K562 (cell line): ENCODE data around the gene AJAP1. TPM values are rescaled to one million over a fixed set of nuclear protein-coding genes. Genes with fewer than 3 reads are reported as not detected.

Experiments
- ATAC-seq: fragments of 200-7000 bp; cut with Tn5 transposase; 3 replicates; pipeline ENCODE4 v1.9.1; 2020; ENCODE audit warnings: moderate library complexity
- BruUV-seq: library from RNA; stranded (reverse); fragments of 400-500 nt; replicated peaks from 2 replicates; lab custom pipeline; 2021; lab: Mats Ljungman, UMichigan
- CTCF ChIA-PET: fragments of 300-600 bp; formaldehyde crosslinking; extraction: SDS; loops from one replicate; lab custom pipeline; 2021; ENCODE audit warnings: low intra/inter-chr PET ratio; lab: Yijun Ruan, JAX
- POLR2A ChIA-PET: fragments of 300-600, 350-650 bp; sonication (Branson Sonifier 250); formaldehyde crosslinking; extraction: SDS; loops from one replicate; lab custom pipeline; 2021; ENCODE audit warnings: antibody characterized with exemption, inconsistent platforms; lab: Yijun Ruan, JAX
- DNase-seq, 4 experiments: peaks; one replicate each; pipeline versions ENCODE4 v3.0.0 to v3.0.0-alpha.2; 2011 to 2018; ENCODE audit warnings: low spot score in 3 of 4, mixed read lengths in 3 of 4; ENCODE audit errors: extremely low read depth in 1 of 4
- FAIRE-seq: peaks from 2 replicates; lab custom pipeline; 2011; peaks lifted over from hg19 to GRCh38; lab: Jason Lieb, UNC
- H2AFZ ChIP-seq: 2 replicates; pipeline ENCODE4 v1.6.0; 2011; ENCODE audit warnings: low read depth, low read length, control low read depth, inconsistent platforms
- H3K27ac ChIP-seq: fragments of 200-600 bp; 3 replicates; pipeline ENCODE4 v1.8.0; 2011; ENCODE audit warnings: low read depth, mild to moderate bottlenecking, control low read depth, inconsistent platforms, low read length, moderate library complexity, mixed read lengths; ENCODE audit errors: extremely low read depth
- H3K27me3 ChIP-seq, 2 experiments: fragments of 300-600 bp in 1 of 2; 2 replicates in 1 of 2; 3 replicates in 1 of 2; pipeline versions ENCODE4 v1.6.0 to v1.8.0; 2011; ENCODE audit warnings: inconsistent platforms in 2 of 2, low read length in 2 of 2, mild to moderate bottlenecking in 1 of 2, mixed read lengths in 1 of 2, moderate library complexity in 1 of 2; ENCODE audit not compliant: control insufficient read depth in 2 of 2, insufficient read depth in 2 of 2
- H3K36me3 ChIP-seq: fragments of 300-600 bp; 3 replicates; pipeline ENCODE4 v1.8.0; 2011; ENCODE audit warnings: mild to moderate bottlenecking, low read length, inconsistent platforms; ENCODE audit not compliant: control insufficient read depth, insufficient read depth
- H3K4me1 ChIP-seq, 2 experiments: fragments of 200-600 bp in 1 of 2; replicated peaks in 1 of 2; 2 replicates in 1 of 2; 3 replicates in 1 of 2; pipeline versions ENCODE4 v1.5.1 to v1.8.0; 2011; ENCODE audit warnings: inconsistent platforms in 2 of 2, low read length in 2 of 2, mild to moderate bottlenecking in 1 of 2, mixed read lengths in 1 of 2, moderate library complexity in 1 of 2; ENCODE audit not compliant: control insufficient read depth in 2 of 2, insufficient read depth in 2 of 2
- H3K4me2 ChIP-seq: 2 replicates; pipeline ENCODE4 v1.6.1; 2011; ENCODE audit warnings: low read length, control low read depth, inconsistent platforms, mixed read lengths; ENCODE audit not compliant: insufficient read depth
- H3K4me3 ChIP-seq: fragments of 200-600 bp; sonication (generic), shearing (Covaris generic); 2 replicates; pipeline ENCODE4 v1.5.1; 2016; ENCODE audit warnings: control low read depth, inconsistent platforms
- H3K79me2 ChIP-seq: fragments of 200-600 bp; 3 replicates; pipeline ENCODE4 v1.8.0; 2011; ENCODE audit warnings: low read length, inconsistent platforms; ENCODE audit not compliant: control insufficient read depth, insufficient read depth
- H3K9ac ChIP-seq, 2 experiments: 2 replicates each; pipeline versions ENCODE4 v1.6.0 to v1.6.1; 2011; ENCODE audit warnings: low read depth in 2 of 2, low read length in 2 of 2, control low read depth in 1 of 2, inconsistent platforms in 1 of 2, mild to moderate bottlenecking in 1 of 2, mixed read lengths in 1 of 2; ENCODE audit not compliant: insufficient read depth in 1 of 2
- H3K9me1 ChIP-seq: one replicate; pipeline ENCODE4 v1.6.0; 2011; ENCODE audit warnings: inconsistent platforms, mild to moderate bottlenecking, low read length, moderate library complexity; ENCODE audit not compliant: control insufficient read depth, insufficient read depth
- H3K9me3 ChIP-seq: replicated peaks from 2 replicates; pipeline ENCODE4 v1.5.1; 2011; ENCODE audit warnings: low read depth, low read length, inconsistent platforms; ENCODE audit not compliant: control insufficient read depth, insufficient read depth
- H4K20me1 ChIP-seq: replicated peaks from 2 replicates; pipeline ENCODE4 v1.6.1; 2011; ENCODE audit warnings: low read length, inconsistent platforms, mixed read lengths; ENCODE audit not compliant: control insufficient read depth, insufficient read depth
- ARID4B ChIP-seq: sonication (generic); formaldehyde crosslinking; IDR thresholded peaks from 2 replicates; pipeline ENCODE4 v1.8.0; 2022; ENCODE audit warnings: mild to moderate bottlenecking, missing genetic modification reagents
- ATF4 ChIP-seq: fragments of 450-650 bp; formaldehyde crosslinking; IDR thresholded peaks from 2 replicates; pipeline ENCODE4 v1.4.0; 2022; ENCODE audit warnings: mild to moderate bottlenecking, moderate library complexity
- CCNT2 ChIP-seq: IDR thresholded peaks from 2 replicates; pipeline ENCODE4 v1.6.1; 2011; ENCODE audit warnings: borderline replicate concordance, low read depth, mild to moderate bottlenecking, moderate library complexity, mixed read lengths, low read length; ENCODE audit not compliant: insufficient read length; ENCODE audit errors: extremely low read depth
- CHCHD3 ChIP-seq: fragments of 250-450 bp; sonication (Bioruptor Pico); IDR thresholded peaks from 2 replicates; pipeline ENCODE4 v2.1.2; 2022; ENCODE audit warnings: mild to moderate bottlenecking
- IRF2 ChIP-seq: sonication (generic); formaldehyde crosslinking; IDR thresholded peaks from 2 replicates; pipeline ENCODE4 v1.8.1; 2022; ENCODE audit warnings: mild to moderate bottlenecking, missing genetic modification reagents
- KLF13 ChIP-seq: fragments of 450-650 bp; IDR thresholded peaks from 2 replicates; pipeline ENCODE4 v1.6.1; 2016; ENCODE audit warnings: missing genetic modification characterization, low read depth, mild to moderate bottlenecking, missing compliant biosample characterization, moderate library complexity, borderline replicate concordance
- SAP30 ChIP-seq: fragments of 200-600 bp; sonication (generic); IDR thresholded peaks from 2 replicates; pipeline ENCODE4 v1.6.1; 2012; ENCODE audit warnings: borderline replicate concordance, low read depth, mild to moderate bottlenecking, moderate library complexity, low read length, control low read depth, inconsistent platforms; ENCODE audit not compliant: insufficient read depth, poor library complexity, severe bottlenecking
- U2AF1 ChIP-seq: fragments of 200-400 bp; formaldehyde crosslinking; optimal IDR thresholded peaks from 2 replicates; pipeline ENCODE3; 2017; ENCODE audit warnings: mild to moderate bottlenecking, low read depth, low read length, moderate library complexity
- ZNF146 ChIP-seq: IDR thresholded peaks from one replicate; pipeline ENCODE4 v1.6.1; 2018; ENCODE audit warnings: missing compliant biosample characterization; ENCODE audit not compliant: unreplicated experiment
- ZNF224 ChIP-seq: sonication (generic); formaldehyde crosslinking; IDR thresholded peaks from 2 replicates; pipeline ENCODE4 v1.8.0; 2022; ENCODE audit warnings: mild to moderate bottlenecking, missing genetic modification reagents
- ZNF274 ChIP-seq: IDR thresholded peaks from 2 replicates; pipeline ENCODE4 v1.6.1; 2011; ENCODE audit warnings: low read depth, mild to moderate bottlenecking, low read length, moderate library complexity, borderline replicate concordance
- WGBS: fragments of 100-300 bp; shearing (Covaris generic); methylation state at CpG from one replicate; pipeline ENCODE4 v1.1.6; 2016; ENCODE audit warnings: low coverage, mixed read lengths; ENCODE audit not compliant: insufficient coverage; ENCODE audit errors: missing lambda C conversion rate; 5-methylcytosine and 5-hydroxymethylcytosine counted together
- in situ Hi-C: fragments of 300-500 bp; cut with MboI; formaldehyde crosslinking; loops from 4 replicates; pipeline ENCODE4 v1.15.0; 2018; ENCODE audit warnings: inconsistent platforms, mixed read lengths
- intact Hi-C: fragments of 100-400 bp; cut with micrococcal nuclease; formaldehyde crosslinking; loops from 2 replicates; pipeline ENCODE4 v1.14.2; 2022
- polyA plus RNA-seq, 8 experiments: library from polyadenylated mRNA; depleted of rRNA in 4 of 8; stranded (reverse) in 5 of 8; unstranded in 3 of 8; fragments of >200 nt; fragmentation: Nextera tagmentation in 2 of 8; fragmentation: Illumina TruSeq in 1 of 8; extraction: Ambion mirVana in 2 of 8; extraction: Trizol in 1 of 8; gene quantifications; 2 replicates each; pipeline versions ENCODE4 v1.2.1 to v1.2.3, GENCODE V29; 2011 to 2014; ENCODE audit warnings: inconsistent platforms in 1 of 8, missing spikeins in 1 of 8
- total RNA-seq, 7 experiments: library from RNA; depleted of rRNA in 6 of 7; stranded (reverse); fragments of >200 nt in 6 of 7; fragmentation: Illumina TruSeq in 2 of 7; extraction: Trizol in 2 of 7; gene quantifications; 2 replicates each; pipeline versions ENCODE4 v1.2.1 to v1.2.3, GENCODE V29; 2011 to 2021; ENCODE audit warnings: low replicate concordance in 1 of 7

AJAP1 gene
- total and polyA plus RNA-seq, 9 of the 15 experiments (the other 6 are each of a cell fraction or from before 2014, with no cell fraction given) = not detected

GRCh38 chr1:4614371-4615137, 39.9 kb upstream of the AJAP1 start:
- ATAC-seq (no peak), FAIRE-seq (no peak), DNase-seq (no peak)
- Histone ChIP-seq H3K9ac (no peak overlapping the region), H4K20me1 (no peaks in the 10 kb centered on the region), H3K27ac (no peak overlapping the region), H3K4me2 (no peak overlapping the region), H3K36me3 (no peaks in the 10 kb centered on the region), H3K27me3 (peaks cover 0 to 21% of the 10 kb centered on the region in 2 experiments; a peak in 3 of 5 replicates), H3K9me3 (no peaks in the 10 kb centered on the region), H3K9me1 (no peaks in the 10 kb centered on the region), H3K4me3 (no peak overlapping the region), H3K79me2 (no peaks in the 10 kb centered on the region), H2AFZ (no peak overlapping the region), H3K4me1 (no peaks in the 10 kb centered on the region)
- TF ChIP-seq ATF4 (CRISPR knock-in tag) = no peak
- TF ChIP-seq ZNF274 = no peak
- no peak for TF ChIP-seq ARID4B (CRISPR knock-in tag)
- TF ChIP-seq ZNF146 (CRISPR knock-in tag) = no peak
- no peak for TF ChIP-seq IRF2 (CRISPR knock-in tag)
- TF ChIP-seq CHCHD3 (CRISPR knock-in tag) = no peak
- no peak for TF ChIP-seq CCNT2
- TF ChIP-seq SAP30 = no peak
- no peak for TF ChIP-seq KLF13
- TF ChIP-seq U2AF1 = no peak
- no peak for TF ChIP-seq ZNF224 (CRISPR knock-in tag)
- ChIA-PET CTCF (no interaction called here), POLR2A (interaction anchor here (0.7 kb wide), 1 partner anchor 10 kb away, joined by 3 read pairs; no protein-coding TSS in a partner anchor)
- in situ Hi-C loops = no loop called here
- 0% methylated on average over 15 of the region's 15 CpGs for WGBS
- BruUV-seq = no TSS peak
- intact Hi-C loops = no loop called here
